A549 (cell line): Measurements from ENCODE around the gene GFAP. TPM values are rescaled to one million over a fixed set of nuclear protein-coding genes. Genes with fewer than 3 reads are reported as not detected.
A peak's percentile ranks its signal among the peaks of the same experiment; 100 is the strongest.

Experiments used
- ATAC-seq, 2 experiments: fragments of 200-7000 bp in 1 of 2; fragments of >200 bp in 1 of 2; cut with Nextera tagmentation in 1 of 2; cut with Tn5 transposase in 1 of 2; 3 replicates each; pipeline versions ENCODE4 v1.8.0 to v1.9.1; 2018 to 2020; ENCODE audit warnings: mild to moderate bottlenecking in 1 of 2, moderate library complexity in 1 of 2
- CTCF ChIA-PET: fragments of 300-600 bp; sonication (Branson Sonifier 250); formaldehyde crosslinking; extraction: SDS; loops from one replicate; lab custom pipeline; 2021; ENCODE audit warnings: antibody characterized with exemption, inconsistent platforms; lab: Yijun Ruan, JAX
- POLR2A ChIA-PET: fragments of 350-600 bp; formaldehyde crosslinking; extraction: SDS; loops from one replicate; lab custom pipeline; 2021; ENCODE audit warnings: antibody characterized with exemption, inconsistent platforms; lab: Yijun Ruan, JAX
- DNase-seq, 2 experiments: peaks; one replicate each; pipeline versions ENCODE4 v3.0.0 to v3.0.0-alpha.2; 2011 to 2016; ENCODE audit warnings: low read depth in 1 of 2, low spot score in 1 of 2
- FAIRE-seq: peaks from 2 replicates; lab custom pipeline; 2011; peaks lifted over from hg19 to GRCh38; lab: Jason Lieb, UNC
- H3K27ac ChIP-seq, 2 experiments: fragments of >200 bp; sonication (Bioruptor Twin); formaldehyde crosslinking; 3 replicates each; pipeline ENCODE4 v1.5.1; 2016 to 2017
- H3K4me1 ChIP-seq: fragments of >200 bp; sonication (Bioruptor Twin); formaldehyde crosslinking; 3 replicates; pipeline ENCODE4 v1.6.1; 2016
- H3K4me2 ChIP-seq: fragments of >200 bp; sonication (Bioruptor Twin); formaldehyde crosslinking; 3 replicates; pipeline ENCODE4 v1.6.1; 2016
- H3K4me3 ChIP-seq: fragments of >200 bp; sonication (Bioruptor Twin); formaldehyde crosslinking; 3 replicates; pipeline ENCODE4 v1.5.1; 2016
- H3K9me3 ChIP-seq: fragments of >200 bp; sonication (Bioruptor Twin); formaldehyde crosslinking; 3 replicates; pipeline ENCODE4 v1.6.1; 2016
- BHLHE40 ChIP-seq: IDR thresholded peaks from 2 replicates; pipeline ENCODE4 v1.6.1; 2012; ENCODE audit warnings: low read depth, low read length, inconsistent platforms
- CBX2 ChIP-seq: fragments of 200-600 bp; sonication (generic); IDR thresholded peaks from 2 replicates; pipeline ENCODE4 v1.6.1; 2016; ENCODE audit warnings: low read depth, mild to moderate bottlenecking, borderline replicate concordance
- CHD4 ChIP-seq: fragments of 200-600 bp; sonication (generic); IDR thresholded peaks from 2 replicates; pipeline ENCODE4 v1.6.1; 2016; ENCODE audit warnings: antibody characterized with exemption, mild to moderate bottlenecking, borderline replicate concordance
- EHMT2 ChIP-seq: fragments of 200-600 bp; sonication (generic); IDR thresholded peaks from 2 replicates; pipeline ENCODE4 v1.6.1; 2016; ENCODE audit warnings: antibody characterized with exemption, low read depth, mild to moderate bottlenecking, moderate library complexity
- EP300 ChIP-seq, 2 experiments: fragments of >200 bp; sonication (Bioruptor Twin); formaldehyde crosslinking; IDR thresholded peaks; 2 replicates in 1 of 2; 3 replicates in 1 of 2; pipeline ENCODE4 v1.6.1; 2016 to 2017
- FOSL2 ChIP-seq, 2 experiments: fragments of 450-650 bp in 1 of 2; fragments of >200 bp in 1 of 2; sonication (Bioruptor Twin) in 1 of 2; formaldehyde crosslinking; IDR thresholded peaks; 2 replicates each; pipeline versions ENCODE4 v1.5.0 to v1.6.1; 2016 to 2020; ENCODE audit warnings: mild to moderate bottlenecking in 1 of 2, moderate library complexity in 1 of 2
- GATA3 ChIP-seq: IDR thresholded peaks from 2 replicates; pipeline ENCODE4 v1.6.1; 2012; ENCODE audit warnings: borderline replicate concordance
- HEYL ChIP-seq: fragments of 250-450 bp; sonication (Bioruptor Pico); IDR thresholded peaks from 2 replicates; pipeline ENCODE4 v1.8.0; 2021; ENCODE audit warnings: mild to moderate bottlenecking, moderate library complexity
- HOXB5 ChIP-seq: fragments of 250-450 bp; sonication (Bioruptor Pico); IDR thresholded peaks from 2 replicates; pipeline ENCODE4 v1.5.0; 2020; ENCODE audit warnings: mild to moderate bottlenecking, moderate library complexity
- JUNB ChIP-seq: fragments of >200 bp; sonication (Bioruptor Twin); formaldehyde crosslinking; IDR thresholded peaks from 2 replicates; pipeline ENCODE4 v1.6.1; 2016
- MAZ ChIP-seq: fragments of 150-350 bp; IDR thresholded peaks from 2 replicates; pipeline ENCODE4 v1.6.1; 2014; ENCODE audit warnings: antibody characterized with exemption, low read depth, low read length, borderline replicate concordance
- MYC ChIP-seq: IDR thresholded peaks from 2 replicates; pipeline ENCODE4 v1.6.1; 2012; ENCODE audit warnings: mild to moderate bottlenecking, inconsistent platforms, low read length, improper control_type of control experiment, borderline replicate concordance
- NPAS2 ChIP-seq: fragments of 250-450 bp; sonication (Bioruptor Pico); IDR thresholded peaks from 2 replicates; pipeline ENCODE4 v1.8.0; 2022; ENCODE audit warnings: mild to moderate bottlenecking, moderate library complexity, borderline replicate concordance
- PHF8 ChIP-seq: fragments of 200-600 bp; sonication (generic); IDR thresholded peaks from 2 replicates; pipeline ENCODE4 v1.6.1; 2016; ENCODE audit warnings: low read depth, mild to moderate bottlenecking, antibody characterized with exemption, moderate library complexity, borderline replicate concordance
- POLR2AphosphoS2 ChIP-seq: conservative IDR thresholded peaks from 2 replicates; pipeline ENCODE4 v1.6.1; 2012; ENCODE audit warnings: low read length, improper control_type of control experiment, inconsistent platforms
- RCOR1 ChIP-seq: fragments of 150-350 bp; IDR thresholded peaks from 2 replicates; pipeline ENCODE4 v1.6.1; 2014; ENCODE audit warnings: antibody characterized with exemption, low read length, low read depth
- RNF2 ChIP-seq: fragments of 200-600 bp; sonication (generic); IDR thresholded peaks from 2 replicates; pipeline ENCODE4 v1.6.1; 2016; ENCODE audit warnings: low read depth, mild to moderate bottlenecking, antibody characterized with exemption, moderate library complexity, borderline replicate concordance
- TP53 ChIP-seq: fragments of 250-450 bp; sonication (Bioruptor Pico); IDR thresholded peaks from 2 replicates; pipeline ENCODE4 v1.5.0; 2021; ENCODE audit warnings: mild to moderate bottlenecking, moderate library complexity
- ZC3H11A ChIP-seq: fragments of 450-650 bp; IDR thresholded peaks from 2 replicates; pipeline ENCODE4 v1.6.1; 2014; ENCODE audit warnings: antibody characterized with exemption, mild to moderate bottlenecking
- ZFP36 ChIP-seq: fragments of 450-650 bp; IDR thresholded peaks from 2 replicates; pipeline ENCODE4 v1.6.1; 2014; ENCODE audit warnings: borderline replicate concordance; ENCODE audit not compliant: partially characterized antibody
- WGBS: methylation state at CpG from one replicate; pipeline ENCODE4 v1.1.6; 2017; ENCODE audit errors: missing lambda C conversion rate; 5-methylcytosine and 5-hydroxymethylcytosine counted together
- polyA plus RNA-seq, 4 experiments: library from polyadenylated mRNA; depleted of rRNA in 3 of 4; stranded (reverse); fragments of >200 nt; fragmentation: RNase III in 1 of 4; extraction: RNeasy Plus Mini Kit Qiagen cat#74134 plus additional on column Dnase treatment in 1 of 4; gene quantifications; 2 replicates in 3 of 4; 3 replicates in 1 of 4; pipeline ENCODE4 v1.2.3, GENCODE V29; 2011 to 2017
- TF ChIP-seq, protein P1 (sequence below): IDR thresholded peaks from 2 replicates; pipeline ENCODE4 v1.6.1; 2012
- TF ChIP-seq, protein P2 (sequence below): fragments of 250-450 bp; sonication (Bioruptor Pico); IDR thresholded peaks from 2 replicates; pipeline ENCODE4 v1.5.0; 2021; ENCODE audit warnings: mild to moderate bottlenecking, moderate library complexity, borderline replicate concordance
- TF ChIP-seq, protein P3 (sequence below): fragments of 250-450 bp; sonication (Bioruptor Pico); IDR thresholded peaks from 2 replicates; pipeline ENCODE4 v1.5.0; 2020; ENCODE audit warnings: low read depth, mild to moderate bottlenecking, moderate library complexity

The GFAP gene
- polyA plus RNA-seq, 2 of the 4 experiments (the other 2 are of a cell fraction) = 1.5 to 1.8 TPM

DNA sequence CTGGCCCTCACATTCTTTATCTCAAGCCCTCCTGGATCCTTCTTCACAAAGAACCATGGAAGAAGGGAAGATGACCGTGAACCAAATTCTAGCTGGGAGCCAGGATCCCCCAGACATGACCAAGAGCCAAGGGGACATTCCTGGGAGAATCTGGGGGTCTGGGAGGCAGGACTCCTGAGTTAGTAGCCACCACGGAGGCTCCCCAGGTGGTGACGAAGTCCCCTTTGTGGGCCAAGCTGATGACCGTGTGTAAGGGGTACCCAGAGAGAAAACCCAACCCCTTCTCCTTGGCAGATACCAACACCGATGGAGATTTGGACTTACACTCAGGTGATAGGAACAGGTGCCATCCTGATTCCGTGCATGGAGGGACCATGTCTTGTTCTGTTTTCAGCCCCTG, 6.8 kb upstream of the GFAP start:
- WGBS = 85% methylated on average over 6 of the region's 6 CpGs
- peaks cover 8% of the 10 kb centered on the region for H3K4me1 ChIP-seq
- FAIRE-seq (no peak), ATAC-seq (no peak), DNase-seq (no peak)
- ChIA-PET POLR2A (no interaction called here), CTCF (interaction anchor here (0.6 to 38.3 kb wide), 15 partner anchors 10 to 230 kb away, joined by 3 to 1853 read pairs (median 24); partner anchors contain the start of genes ACBD4, DCAKD, EFTUD2 and KIF18B)
- H3K27ac ChIP-seq = no peak overlapping the region
- TF ChIP-seq, protein P1, sequence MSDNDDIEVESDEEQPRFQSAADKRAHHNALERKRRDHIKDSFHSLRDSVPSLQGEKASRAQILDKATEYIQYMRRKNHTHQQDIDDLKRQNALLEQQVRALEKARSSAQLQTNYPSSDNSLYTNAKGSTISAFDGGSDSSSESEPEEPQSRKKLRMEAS = no peak
- TF ChIP-seq ZFP36 = no peak
- TF ChIP-seq JUNB = no peak
- no peak for TF ChIP-seq RCOR1
- no peak for TF ChIP-seq TP53 (CRISPR knock-in tag)
- TF ChIP-seq CBX2 = no peak
- TF ChIP-seq GATA3 = no peak
- no peak for TF ChIP-seq RNF2
- no peak overlapping the region for H3K4me3 ChIP-seq
- H3K4me2 ChIP-seq = no peak overlapping the region
- no peaks in the 10 kb centered on the region for H3K9me3 ChIP-seq

DNA sequence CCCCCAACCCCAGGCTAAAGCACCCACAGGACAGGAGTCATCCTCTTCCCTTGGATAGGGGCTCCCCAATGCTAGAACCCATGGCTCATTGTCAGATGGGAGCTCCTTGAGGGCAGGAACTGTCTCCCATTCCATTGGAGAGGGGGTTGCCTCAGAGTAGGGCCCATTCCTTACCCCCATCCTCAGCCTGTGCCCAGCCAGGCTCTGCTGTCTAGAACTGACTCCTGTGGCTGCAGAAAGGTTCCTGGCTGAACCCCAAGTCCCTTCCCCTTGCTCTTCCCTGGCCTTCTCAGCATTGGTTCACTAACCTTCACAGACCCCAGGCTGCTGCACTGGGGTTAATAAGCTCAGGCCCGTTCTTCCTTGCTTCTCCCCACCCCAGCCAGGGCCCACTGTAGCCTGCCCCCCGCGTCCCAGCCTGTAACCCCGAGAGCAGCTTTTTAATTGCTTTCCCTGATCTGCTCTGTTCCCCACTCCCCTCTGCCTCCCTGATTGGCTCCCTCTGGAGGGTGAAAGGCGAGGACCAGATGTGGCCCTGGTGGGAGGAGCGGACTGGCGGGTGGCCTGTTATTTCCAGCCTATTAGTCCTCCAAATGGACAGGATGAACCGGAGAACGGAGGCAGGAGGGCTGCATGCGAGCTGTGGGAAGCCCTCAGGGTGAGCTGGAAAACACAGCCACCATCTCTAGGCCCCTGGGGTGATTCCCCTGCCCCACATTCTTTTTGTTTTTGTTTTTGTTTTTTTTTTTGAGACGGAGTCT, 6.0 kb upstream of the GFAP start:
- peak in 1 of 2 experiments; percentile 1; a peak in 1 of 6 replicates for ATAC-seq

DNA sequence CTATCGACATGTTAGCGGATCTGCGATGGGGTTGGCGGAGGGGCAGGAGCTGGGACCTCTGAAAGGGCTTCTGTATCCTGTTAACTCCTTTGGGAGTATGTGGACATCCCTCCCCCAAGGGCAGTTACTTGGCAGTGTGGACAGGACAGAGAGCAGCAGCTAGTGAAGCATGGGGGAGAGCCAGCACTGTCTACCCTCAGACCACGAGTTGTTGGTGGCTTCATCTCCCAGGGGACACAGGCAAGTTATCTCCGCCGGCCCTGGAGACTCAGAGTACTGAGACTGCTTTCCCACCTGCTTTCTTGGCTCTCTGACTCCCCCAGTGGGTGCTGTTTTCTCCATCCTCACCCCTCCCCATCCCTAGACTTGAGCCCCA, 5.3 kb upstream of the GFAP start:
- 89% methylated on average over 7 of the region's 7 CpGs for WGBS
- Histone ChIP-seq H3K4me3 (no peak overlapping the region), H3K9me3 (no peaks in the 10 kb centered on the region), H3K4me2 (no peak overlapping the region), H3K4me1 (peaks cover 23% of the 10 kb centered on the region), H3K27ac (peak overlapping the region in 1 of 2 experiments; percentile 80; a peak in 3 of 6 replicates)
- POLR2A ChIA-PET = interaction anchor here (1.0 to 2.2 kb wide), 3 partner anchors 99 to 103 kb away, joined by 3 to 12 read pairs (median 3); no protein-coding TSS in a partner anchor
- ATAC-seq = peak; percentile 1; a peak in 1 of 6 replicates
- no peak for FAIRE-seq
- DNase-seq = no peak
- CTCF ChIA-PET = interaction anchor here (0.7 to 38.3 kb wide), 37 partner anchors 9 to 287 kb away, joined by 3 to 1853 read pairs (median 8); partner anchors contain the start of genes ACBD4, C1QL1, DCAKD and EFTUD2
- TF ChIP-seq PHF8 (no peak), CHD4 (0 out of 2 replicates have a peak, but pooled peaks have one; percentile 15)

More for the DNA sequence above, 6.0 kb upstream of the GFAP start:
- H3K9me3 ChIP-seq = no peaks in the 10 kb centered on the region
- 79% methylated on average over 11 of the region's 11 CpGs for WGBS
- POLR2A ChIA-PET = interaction anchor here (1.1 to 2.2 kb wide), 2 partner anchors 98 to 100 kb away, joined by 3 to 12 read pairs; no protein-coding TSS in a partner anchor
- FAIRE-seq (no peak), DNase-seq (no peak)
- H3K4me2 ChIP-seq = no peak overlapping the region
- peak overlapping the region in 1 of 2 experiments; percentile 80; a peak in 2 of 6 replicates for H3K27ac ChIP-seq
- peaks cover 17% of the 10 kb centered on the region for H3K4me1 ChIP-seq
- H3K4me3 ChIP-seq = no peak overlapping the region
- TF ChIP-seq MAZ = no peak
- no peak for TF ChIP-seq EP300 (IDR thresholded peaks at IDR 0.05)
- TF ChIP-seq EHMT2 = no peak
- no peak for TF ChIP-seq HEYL (CRISPR knock-in tag)
- TF ChIP-seq, protein P2, sequence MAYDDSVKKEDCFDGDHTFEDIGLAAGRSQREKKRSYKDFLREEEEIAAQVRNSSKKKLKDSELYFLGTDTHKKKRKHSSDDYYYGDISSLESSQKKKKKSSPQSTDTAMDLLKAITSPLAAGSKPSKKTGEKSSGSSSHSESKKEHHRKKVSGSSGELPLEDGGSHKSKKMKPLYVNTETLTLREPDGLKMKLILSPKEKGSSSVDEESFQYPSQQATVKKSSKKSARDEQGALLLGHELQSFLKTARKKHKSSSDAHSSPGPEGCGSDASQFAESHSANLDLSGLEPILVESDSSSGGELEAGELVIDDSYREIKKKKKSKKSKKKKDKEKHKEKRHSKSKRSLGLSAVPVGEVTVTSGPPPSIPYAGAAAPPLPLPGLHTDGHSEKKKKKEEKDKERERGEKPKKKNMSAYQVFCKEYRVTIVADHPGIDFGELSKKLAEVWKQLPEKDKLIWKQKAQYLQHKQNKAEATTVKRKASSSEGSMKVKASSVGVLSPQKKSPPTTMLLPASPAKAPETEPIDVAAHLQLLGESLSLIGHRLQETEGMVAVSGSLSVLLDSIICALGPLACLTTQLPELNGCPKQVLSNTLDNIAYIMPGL (CRISPR knock-in tag) = no peak
- no peak for TF ChIP-seq FOSL2 (IDR thresholded peaks at IDR 0.05)
- no peak for TF ChIP-seq FOSL2 (CRISPR knock-in tag; IDR thresholded peaks at IDR 0.05)
- TF ChIP-seq, protein P1 = no peak
- no peak for TF ChIP-seq MYC
- TF ChIP-seq HOXB5 (CRISPR knock-in tag) = no peak
- TF ChIP-seq JUNB = no peak
- no peak for TF ChIP-seq GATA3
- TF ChIP-seq, protein P3, sequence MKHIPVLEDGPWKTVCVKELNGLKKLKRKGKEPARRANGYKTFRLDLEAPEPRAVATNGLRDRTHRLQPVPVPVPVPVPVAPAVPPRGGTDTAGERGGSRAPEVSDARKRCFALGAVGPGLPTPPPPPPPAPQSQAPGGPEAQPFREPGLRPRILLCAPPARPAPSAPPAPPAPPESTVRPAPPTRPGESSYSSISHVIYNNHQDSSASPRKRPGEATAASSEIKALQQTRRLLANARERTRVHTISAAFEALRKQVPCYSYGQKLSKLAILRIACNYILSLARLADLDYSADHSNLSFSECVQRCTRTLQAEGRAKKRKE = no peak
- no peak for TF ChIP-seq RCOR1
- TF ChIP-seq ZC3H11A = no peak
- no peak for TF ChIP-seq POLR2AphosphoS2
- no peak for TF ChIP-seq BHLHE40
- TF ChIP-seq NPAS2 (CRISPR knock-in tag) = no peak
- TF ChIP-seq, all 56 proteins: peak for 0
- CTCF ChIA-PET = interaction anchor here (0.8 to 38.3 kb wide), 26 partner anchors 10 to 286 kb away, joined by 3 to 1853 read pairs (median 11); partner anchors contain the start of genes ACBD4, C1QL1, DCAKD and EFTUD2
